NCI-H524 treated with DMSO at 0.1 percent for 48 hours (cell line): Measurements from ENCODE around the gene CNTNAP1.
"Not testable (repeated sequence)": the region's sequence is repeated elsewhere in the genome, so short reads cannot be mapped to it uniquely, and the experiment has no call there.

Experiments used
- DNase-seq: peaks from one replicate; lab custom pipeline; 2025; lab: John Stamatoyannopoulos, UW

The CNTNAP1 gene

GRCh38 chr17:42742916-42743315, 60.6 kb downstream of the CNTNAP1 start:
- not testable (repeated sequence) for DNase-seq

GRCh38 chr17:42743595-42744282, 61.4 kb downstream of the CNTNAP1 start:
- no peak for DNase-seq

GRCh38 chr17:42744283-42744805, 62.0 kb downstream of the CNTNAP1 start:
- DNase-seq: peak; percentile 43

GRCh38 chr17:42744806-42745617, 62.7 kb downstream of the CNTNAP1 start, which contains the start of gene EZH1:
Gene EZH1, minus strand, starts transcription at chr17:42745040. Its CDS starts 16,099 bp downstream, at chr17:42728941.
- DNase-seq: peak; percentile 75

- no peak for DNase-seq
Measured at GRCh38 chr17:42748202-42748907, 66.0 kb downstream of the CNTNAP1 start.

- no peak for DNase-seq
Measured at GRCh38 chr17:42748908-42749798, 66.8 kb downstream of the CNTNAP1 start.
